CD14-positive monocyte (primary cell): ENCODE results near the gene NPAT. TPM values are rescaled to one million over a fixed set of nuclear protein-coding genes. Genes with fewer than 3 reads are reported as not detected.

Experiments
- DNase-seq, 3 donors: peaks; one replicate each; pipeline ENCODE4 v3.0.0-alpha.2; 2011 to 2022
- H2AFZ ChIP-seq: 2 replicates; pipeline ENCODE4 v1.6.0; 2012; ENCODE audit warnings: mild to moderate bottlenecking, low read depth, low read length, inconsistent platforms; ENCODE audit not compliant: insufficient read depth, poor library complexity, severe bottlenecking
- H3K27ac ChIP-seq, 2 donors: 1 replicate in 1 of 2; 2 replicates in 1 of 2; pipeline ENCODE4 v1.5.1; 2012 to 2013; ENCODE audit warnings: low read length in 2 of 2, control low read depth in 1 of 2, inconsistent platforms in 1 of 2, low read depth in 1 of 2, mild to moderate bottlenecking in 1 of 2
- H3K27me3 ChIP-seq, 2 donors: one replicate each; pipeline versions ENCODE4 v1.6.0 to v1.6.1; 2011 to 2013; ENCODE audit warnings: low read length in 2 of 2; ENCODE audit not compliant: control insufficient read depth in 2 of 2, insufficient read depth in 2 of 2
- H3K36me3 ChIP-seq, 2 donors: replicated peaks in 1 of 2; 1 replicate in 1 of 2; 2 replicates in 1 of 2; pipeline versions ENCODE4 v1.5.1 to v1.6.1; 2012 to 2013; ENCODE audit warnings: low read length in 2 of 2, control low read depth in 1 of 2, inconsistent platforms in 1 of 2, mild to moderate bottlenecking in 1 of 2; ENCODE audit not compliant: insufficient read depth in 2 of 2, control insufficient read depth in 1 of 2
- H3K4me1 ChIP-seq, 2 donors: 1 replicate in 1 of 2; 2 replicates in 1 of 2; pipeline versions ENCODE4 v1.5.1 to v1.6.1; 2012 to 2013; ENCODE audit warnings: low read length in 2 of 2, control low read depth in 1 of 2, inconsistent platforms in 1 of 2, mild to moderate bottlenecking in 1 of 2, moderate library complexity in 1 of 2; ENCODE audit not compliant: insufficient read depth in 2 of 2, control insufficient read depth in 1 of 2
- H3K4me2 ChIP-seq: replicated peaks from 2 replicates; pipeline ENCODE3; 2012; ENCODE audit warnings: low read length, moderate library complexity, mild to moderate bottlenecking; ENCODE audit not compliant: poor library complexity, severe bottlenecking; ENCODE audit errors: extremely low read depth
- H3K4me3 ChIP-seq, 3 experiments: fragments of 200-600 bp in 1 of 3; sonication (generic) in 1 of 3; replicated peaks in 1 of 3; 1 replicate in 2 of 3; 2 replicates in 1 of 3; pipeline ENCODE4 v1.5.1; 2011 to 2013; ENCODE audit warnings: low read length in 3 of 3, mild to moderate bottlenecking in 3 of 3, control low read depth in 2 of 3, low read depth in 2 of 3, inconsistent platforms in 1 of 3, moderate library complexity in 1 of 3
- H3K79me2 ChIP-seq: 2 replicates; pipeline ENCODE4 v1.6.0; 2012; ENCODE audit warnings: mild to moderate bottlenecking, control low read depth, inconsistent platforms, low read length, moderate library complexity; ENCODE audit not compliant: insufficient read depth
- H3K9ac ChIP-seq: 2 replicates; pipeline ENCODE4 v1.6.0; 2017; ENCODE audit warnings: low read length, mild to moderate bottlenecking; ENCODE audit not compliant: insufficient read depth, poor library complexity, severe bottlenecking
- H3K9me3 ChIP-seq, 2 donors: replicated peaks in 1 of 2; 1 replicate in 1 of 2; 2 replicates in 1 of 2; pipeline versions ENCODE4 v1.5.1 to v1.6.1; 2012 to 2013; ENCODE audit warnings: low read length in 2 of 2, control low read depth in 1 of 2; ENCODE audit not compliant: control insufficient read depth in 1 of 2, insufficient read depth in 1 of 2
- H4K20me1 ChIP-seq: 2 replicates; pipeline ENCODE4 v1.6.0; 2012; ENCODE audit warnings: mild to moderate bottlenecking, low read length, control low read depth, moderate library complexity; ENCODE audit not compliant: insufficient read depth
- H3K27ac Mint-ChIP-seq, 7 donors: one replicate each; pipeline ENCODE4 v1.8.0; 2020; ENCODE audit warnings: mild to moderate bottlenecking in 7 of 7, mixed read lengths in 7 of 7, moderate library complexity in 6 of 7, inconsistent platforms in 2 of 7
- H3K27me3 Mint-ChIP-seq, 3 donors: one replicate each; pipeline ENCODE4 v1.8.0; 2021 to 2022; ENCODE audit warnings: low read depth in 3 of 3, mild to moderate bottlenecking in 3 of 3, mixed read lengths in 3 of 3, moderate library complexity in 3 of 3, inconsistent platforms in 1 of 3
- H3K36me3 Mint-ChIP-seq, 2 donors: one replicate each; pipeline ENCODE4 v1.8.0; 2020; ENCODE audit warnings: mixed read lengths in 2 of 2, inconsistent platforms in 1 of 2, mild to moderate bottlenecking in 1 of 2
- H3K4me1 Mint-ChIP-seq: one replicate; pipeline ENCODE4 v1.8.0; 2020; ENCODE audit warnings: mild to moderate bottlenecking, mixed read lengths
- H3K4me3 Mint-ChIP-seq, 2 donors: one replicate each; pipeline ENCODE4 v1.8.0; 2020; ENCODE audit warnings: mild to moderate bottlenecking in 2 of 2, mixed read lengths in 2 of 2, moderate library complexity in 1 of 2
- H3K9me3 Mint-ChIP-seq, 7 donors: one replicate each; pipeline ENCODE4 v1.8.0; 2020 to 2022; ENCODE audit warnings: mixed read lengths in 7 of 7, mild to moderate bottlenecking in 6 of 7, moderate library complexity in 6 of 7, inconsistent platforms in 2 of 7
- CTCF ChIP-seq: fragments of 200-600 bp; IDR thresholded peaks from one replicate; pipeline ENCODE4 v1.8.0; 2022; ENCODE audit warnings: antibody characterized with exemption, mild to moderate bottlenecking
- WGBS: methylation state at CpG from one replicate; pipeline ENCODE4 v1.1.5; 2013; ENCODE audit warnings: missing lambda C conversion rate; ENCODE audit not compliant: insufficient coverage; 5-methylcytosine and 5-hydroxymethylcytosine counted together
- intact Hi-C, 2 donors: fragments of 100-400 bp; cut with micrococcal nuclease; formaldehyde crosslinking; loops; one replicate each; pipeline versions ENCODE4 v1.15.0 to v1.15.1; 2023
- polyA plus RNA-seq, 3 donors: library from polyadenylated mRNA; depleted of rRNA in 1 of 3; unstranded in 2 of 3; stranded (reverse) in 1 of 3; fragments of 300-500 nt in 2 of 3; fragments of >200 nt in 1 of 3; fragmentation: Illumina TruSeq in 2 of 3; gene quantifications; 1 replicate in 2 of 3; 2 replicates in 1 of 3; pipeline ENCODE4 v1.2.3, GENCODE V29; 2012 to 2021

NPAT gene
- polyA plus RNA-seq, 3 donors: 3.7 to 5.0 (median 4.1) TPM

- peaks cover 0 to 3% (median 0%) of the 10 kb centered on the region in 3 donors for H3K27me3 Mint-ChIP-seq
Observed at GRCh38 chr11:108246308-108246707, 23.9 kb upstream of the NPAT start.

GRCh38 chr11:108242422-108242821 lies 20.0 kb upstream of the NPAT start:
- no peak overlapping the region for H3K9ac ChIP-seq
- peaks cover 12 to 35% of the 10 kb centered on the region in 2 donors for H3K4me1 ChIP-seq
- WGBS: no CpG with 5 or more reads among the region's 2 CpGs
- H3K4me1 Mint-ChIP-seq: peaks cover 32% of the 10 kb centered on the region
- H3K27ac ChIP-seq: no peak overlapping the region
- H3K4me3 Mint-ChIP-seq: no peak overlapping the region
- no peaks in the 10 kb centered on the region for H3K27me3 ChIP-seq
- peaks cover 0 to 1% (median 0%) of the 10 kb centered on the region in 3 donors for H3K27me3 Mint-ChIP-seq
- H3K9me3 Mint-ChIP-seq: peaks cover 0 to 1% (median 0%) of the 10 kb centered on the region in 7 donors
- no peaks in the 10 kb centered on the region for H4K20me1 ChIP-seq
- H3K9me3 ChIP-seq: no peaks in the 10 kb centered on the region
- H3K36me3 ChIP-seq: peaks cover 23 to 64% of the 10 kb centered on the region in 2 donors
- no peak overlapping the region for H3K4me2 ChIP-seq
- no peak overlapping the region for H3K27ac Mint-ChIP-seq
- H3K79me2 ChIP-seq: peaks cover 3% of the 10 kb centered on the region
- peaks cover 51 to 56% of the 10 kb centered on the region in 2 donors for H3K36me3 Mint-ChIP-seq
- no peak for TF ChIP-seq CTCF
- H3K4me3 ChIP-seq: no peak overlapping the region
- H2AFZ ChIP-seq: no peak overlapping the region
- no peak for DNase-seq
- intact Hi-C loops: no loop called here

More at GRCh38 chr11:108246308-108246707, 23.9 kb upstream of the NPAT start:
- intact Hi-C loops: no loop called here
- H3K9ac ChIP-seq: no peak overlapping the region
- no peaks in the 10 kb centered on the region for H3K79me2 ChIP-seq
- peaks cover 56 to 60% of the 10 kb centered on the region in 2 donors for H3K36me3 Mint-ChIP-seq
- no peak overlapping the region for H3K4me3 Mint-ChIP-seq
- TF ChIP-seq CTCF: no peak
- peaks cover 14% of the 10 kb centered on the region for H3K4me1 Mint-ChIP-seq
- WGBS: no CpG with 5 or more reads among the region's 3 CpGs
- no peaks in the 10 kb centered on the region for H3K9me3 Mint-ChIP-seq
- no peak overlapping the region for H3K4me2 ChIP-seq
- H2AFZ ChIP-seq: no peak overlapping the region
- no peak overlapping the region for H3K4me3 ChIP-seq
- no peaks in the 10 kb centered on the region for H4K20me1 ChIP-seq
- no peaks in the 10 kb centered on the region for H3K9me3 ChIP-seq
- H3K27me3 ChIP-seq: no peaks in the 10 kb centered on the region
- H3K36me3 ChIP-seq: peaks cover 47 to 84% of the 10 kb centered on the region in 2 donors
- peak overlapping the region in 1 of 2 donors; percentile 59 for H3K27ac ChIP-seq
- H3K27ac Mint-ChIP-seq: peak overlapping the region in 2 of 7 donors; percentile 6 to 58
- no peak for DNase-seq
- peaks cover 9 to 19% of the 10 kb centered on the region in 2 donors for H3K4me1 ChIP-seq
